ENCODE results near the gene THAP8. TPM values are rescaled to one million over a fixed set of nuclear protein-coding genes. Genes with fewer than 3 reads are reported as not detected.
A peak's percentile ranks its signal among the peaks of the same experiment; 100 is the strongest.

The THAP8 gene
- 2.9 TPM for polyA plus RNA-seq (2012; ENCODE audit: missing spikeins)

- peak; percentile 97 for DNase-seq (ENCODE audit: insufficient read length)
- TF ChIP-seq POLR2AphosphoS5 (IDR thresholded peaks at IDR 0.05; ENCODE audit: low read depth, low read length) (peak; percentile 80), TAF1 (IDR thresholded peaks at IDR 0.05; ENCODE audit: borderline replicate concordance, low read depth, low read length) (peak; percentile 29; the same call in 1 of the 2 replicates), POLR2A (IDR thresholded peaks at IDR 0.05; ENCODE audit: low read depth, low read length) (peak; percentile 81; the same call in 1 of the 2 replicates)
- FAIRE-seq, result peak; percentile 99
Observed at GRCh38 chr19:36054119-36054732, at the start of gene THAP8. Gene THAP8, minus strand, starts transcription at chr19:36054285. Its CDS starts 68 bp downstream, at chr19:36054217.

DNA sequence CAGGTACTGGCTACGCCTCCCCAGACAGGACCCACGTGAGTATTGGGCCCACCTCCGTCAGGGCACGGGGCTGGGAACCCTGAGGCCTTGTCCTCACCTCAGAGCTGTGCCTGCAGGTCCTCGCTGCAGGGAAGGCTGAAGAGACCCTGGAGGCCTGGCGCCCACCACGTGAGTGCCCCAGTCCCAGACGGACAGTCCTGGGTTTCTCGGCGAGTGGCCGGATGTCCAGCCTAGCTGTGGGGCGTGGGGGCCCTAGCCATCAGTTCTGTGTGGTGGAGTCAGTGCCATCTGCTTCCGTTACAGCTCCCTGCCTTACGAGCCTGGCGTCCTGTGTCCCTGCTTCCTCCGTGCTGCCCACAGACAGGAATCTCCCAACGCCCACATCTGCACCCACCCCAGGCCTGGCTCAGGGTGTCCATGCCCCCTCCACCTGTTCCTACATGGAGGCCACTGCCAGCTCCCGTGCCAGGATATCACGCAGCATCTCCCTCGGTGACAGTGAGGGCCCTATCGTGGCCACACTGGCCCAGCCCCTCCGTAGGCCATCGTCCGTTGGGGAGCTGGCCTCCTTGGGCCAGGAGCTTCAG lies 49.0 kb upstream of the THAP8 start:
- DNase-seq (ENCODE audit: insufficient read length) (no peak), FAIRE-seq (no peak)
- TF ChIP-seq POLR2A (IDR thresholded peaks at IDR 0.05; ENCODE audit: low read depth, low read length) (no peak), POLR2AphosphoS5 (IDR thresholded peaks at IDR 0.05; ENCODE audit: low read depth, low read length) (no peak), TAF1 (IDR thresholded peaks at IDR 0.05; ENCODE audit: borderline replicate concordance, low read depth, low read length) (no peak)

GRCh38 chr19:36101550-36102327 lies 47.7 kb upstream of the THAP8 start:
- TF ChIP-seq POLR2AphosphoS5 (IDR thresholded peaks at IDR 0.05; ENCODE audit: low read depth, low read length), result no peak
- TF ChIP-seq TAF1 (IDR thresholded peaks at IDR 0.05; ENCODE audit: borderline replicate concordance, low read depth, low read length), result no peak
- no peak for TF ChIP-seq POLR2A (IDR thresholded peaks at IDR 0.05; ENCODE audit: low read depth, low read length)
- no peak for FAIRE-seq
- no peak for DNase-seq (ENCODE audit: insufficient read length)

- TF ChIP-seq POLR2AphosphoS5 (IDR thresholded peaks at IDR 0.05; ENCODE audit: low read depth, low read length) (no peak), POLR2A (IDR thresholded peaks at IDR 0.05; ENCODE audit: low read depth, low read length) (no peak), TAF1 (IDR thresholded peaks at IDR 0.05; ENCODE audit: borderline replicate concordance, low read depth, low read length) (no peak)
- no peak for DNase-seq (ENCODE audit: insufficient read length)
- FAIRE-seq, result no peak
Observed at GRCh38 chr19:36100476-36100875, 46.4 kb upstream of the THAP8 start.

GRCh38 chr19:36099166-36099785 lies 45.2 kb upstream of the THAP8 start:
- FAIRE-seq (no peak), DNase-seq (ENCODE audit: insufficient read length) (no peak)
- TF ChIP-seq POLR2A (IDR thresholded peaks at IDR 0.05; ENCODE audit: low read depth, low read length) (no peak), POLR2AphosphoS5 (IDR thresholded peaks at IDR 0.05; ENCODE audit: low read depth, low read length) (no peak), TAF1 (IDR thresholded peaks at IDR 0.05; ENCODE audit: borderline replicate concordance, low read depth, low read length) (no peak)

DNA sequence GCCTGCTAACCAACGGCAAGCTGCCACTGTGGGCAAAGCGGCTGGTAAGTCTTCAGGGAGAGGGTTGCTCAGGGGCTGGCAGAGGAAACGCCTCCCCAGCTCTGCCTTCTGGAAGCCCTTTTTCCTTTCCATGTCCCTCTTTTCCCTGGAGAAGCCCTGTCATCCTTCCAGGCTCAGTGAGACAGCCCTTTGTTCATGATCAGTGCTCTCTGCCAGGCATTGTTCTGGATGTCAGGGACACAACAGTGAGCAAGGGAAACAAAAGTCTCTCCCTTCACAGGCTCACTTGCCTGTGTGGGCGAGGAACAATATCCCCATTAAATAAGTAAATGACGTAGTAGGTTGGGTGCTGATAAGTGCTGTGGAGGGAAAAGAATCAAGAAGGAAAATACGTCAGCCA lies 43.0 kb upstream of the THAP8 start:
- FAIRE-seq (no peak), DNase-seq (ENCODE audit: insufficient read length) (no peak)
- no peak for TF ChIP-seq POLR2A (IDR thresholded peaks at IDR 0.05; ENCODE audit: low read depth, low read length)
- no peak for TF ChIP-seq TAF1 (IDR thresholded peaks at IDR 0.05; ENCODE audit: borderline replicate concordance, low read depth, low read length)
- TF ChIP-seq POLR2AphosphoS5 (IDR thresholded peaks at IDR 0.05; ENCODE audit: low read depth, low read length), result no peak

- DNase-seq (ENCODE audit: insufficient read length) (no peak), FAIRE-seq (no peak)
- no peak for TF ChIP-seq POLR2AphosphoS5 (IDR thresholded peaks at IDR 0.05; ENCODE audit: low read depth, low read length)
- no peak for TF ChIP-seq POLR2A (IDR thresholded peaks at IDR 0.05; ENCODE audit: low read depth, low read length)
- TF ChIP-seq TAF1 (IDR thresholded peaks at IDR 0.05; ENCODE audit: borderline replicate concordance, low read depth, low read length), result no peak
Observed at GRCh38 chr19:36093687-36094086, 39.6 kb upstream of the THAP8 start.

DNA sequence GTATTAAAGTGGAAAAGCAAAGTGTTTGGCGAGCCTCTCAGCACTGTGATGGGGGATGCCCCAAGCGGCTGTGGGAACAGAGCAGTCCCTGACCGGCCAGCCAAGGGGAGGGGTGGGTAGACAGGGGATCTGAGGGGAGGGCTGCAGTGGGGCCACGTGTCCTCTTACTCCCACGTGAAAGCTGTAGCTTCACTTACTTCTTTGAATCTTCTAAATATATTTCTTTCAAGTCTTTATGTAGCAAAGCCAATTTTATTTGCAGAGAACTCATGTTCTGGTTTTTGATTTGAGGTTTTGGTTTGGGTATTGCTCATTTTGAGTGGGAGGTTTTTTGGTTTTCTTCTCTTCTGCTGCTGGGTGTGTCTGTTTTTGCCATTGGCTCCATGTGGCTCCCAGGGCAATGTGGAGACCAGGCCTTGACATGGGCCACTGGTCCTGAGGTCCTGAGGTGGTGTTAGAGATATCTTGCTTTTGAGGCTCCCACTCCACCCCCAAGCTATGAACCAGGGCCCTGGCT lies 39.1 kb upstream of the THAP8 start:
- TF ChIP-seq POLR2A (IDR thresholded peaks at IDR 0.05; ENCODE audit: low read depth, low read length) (no peak), TAF1 (IDR thresholded peaks at IDR 0.05; ENCODE audit: borderline replicate concordance, low read depth, low read length) (no peak), POLR2AphosphoS5 (IDR thresholded peaks at IDR 0.05; ENCODE audit: low read depth, low read length) (no peak)
- DNase-seq (ENCODE audit: insufficient read length) (no peak), FAIRE-seq (peak; percentile 21)

- FAIRE-seq, result no peak
- no peak for DNase-seq (ENCODE audit: insufficient read length)
- TF ChIP-seq POLR2A (IDR thresholded peaks at IDR 0.05; ENCODE audit: low read depth, low read length), result no peak
- no peak for TF ChIP-seq POLR2AphosphoS5 (IDR thresholded peaks at IDR 0.05; ENCODE audit: low read depth, low read length)
- no peak for TF ChIP-seq TAF1 (IDR thresholded peaks at IDR 0.05; ENCODE audit: borderline replicate concordance, low read depth, low read length)
Observed at GRCh38 chr19:36092566-36092965, 38.5 kb upstream of the THAP8 start.

DNA sequence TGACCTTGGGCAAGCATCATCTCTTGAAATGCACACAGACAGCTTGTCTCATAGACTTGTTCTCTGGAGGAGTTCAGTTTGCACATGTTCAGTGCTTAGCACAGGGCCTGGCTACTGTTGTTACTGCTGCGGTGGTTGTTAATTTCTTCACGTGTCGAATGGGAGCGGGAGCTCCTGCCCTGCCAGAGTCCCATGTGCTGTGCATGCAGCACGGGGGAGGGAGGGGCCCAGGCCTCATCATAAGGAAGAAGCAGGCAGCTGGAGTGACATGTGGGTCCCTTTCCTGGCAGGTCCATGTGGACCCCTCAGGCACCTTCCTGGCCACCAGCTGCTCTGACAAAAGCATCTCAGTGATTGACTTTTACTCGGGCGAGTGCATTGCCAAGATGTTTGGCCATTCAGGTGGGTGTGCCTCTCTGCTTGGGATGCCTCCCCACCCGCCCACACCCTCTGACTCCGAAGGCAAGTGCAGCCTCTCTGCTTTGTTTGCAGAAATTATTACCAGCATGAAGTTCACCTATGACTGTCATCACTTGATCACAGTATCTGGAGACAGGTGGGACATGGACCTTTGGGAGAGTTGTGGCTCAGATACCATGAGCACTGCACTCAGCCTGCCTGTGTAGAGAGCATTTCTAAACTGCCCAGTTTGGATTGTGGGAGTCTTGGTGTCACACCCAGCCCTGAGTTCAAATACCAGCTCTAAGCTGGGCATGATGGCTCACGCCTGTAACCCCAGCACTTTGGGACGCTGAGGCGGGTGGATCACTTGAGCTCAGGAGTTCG lies 37.0 kb upstream of the THAP8 start:
- TF ChIP-seq POLR2A (IDR thresholded peaks at IDR 0.05; ENCODE audit: low read depth, low read length) (no peak), TAF1 (IDR thresholded peaks at IDR 0.05; ENCODE audit: borderline replicate concordance, low read depth, low read length) (no peak), POLR2AphosphoS5 (IDR thresholded peaks at IDR 0.05; ENCODE audit: low read depth, low read length) (no peak)
- DNase-seq (ENCODE audit: insufficient read length) (no peak), FAIRE-seq (no peak)
